ENCODE measurements around the gene GABRE. TPM values are rescaled to one million over a fixed set of nuclear protein-coding genes. Genes with fewer than 3 reads are reported as not detected.
"Not testable (repeated sequence)": the region's sequence is repeated elsewhere in the genome, so short reads cannot be mapped to it uniquely, and the experiment has no call there.

GABRE gene
- total and polyA plus RNA-seq, 10 of the 15 experiments (the other 5 are each of a cell fraction or from before 2014, with no cell fraction given): 0.01 to 0.15 (median 0.10) TPM; not detected in 6

GRCh38 chrX:151919610-151920009, 54.9 kb downstream of the GABRE start:
- Histone ChIP-seq H3K27me3 (replicated peaks in 1 of 2; ENCODE audit: control insufficient read depth in 2 of 2, insufficient read depth in 2 of 2, low read length in 1 of 2) (no peaks in the 10 kb centered on the region), H2AFZ (ENCODE audit: control insufficient read depth, low read depth, low read length) (no peak overlapping the region), H3K9ac (ENCODE audit: control insufficient read depth, insufficient read depth, low read length) (no peak overlapping the region), H3K9me3 (replicated peaks; ENCODE audit: control insufficient read depth, insufficient read depth, low read length) (no peaks in the 10 kb centered on the region; the same call in 2 of the 3 replicates), H3K4me1 (ENCODE audit: control insufficient read depth, insufficient read depth, low read length) (no peaks in the 10 kb centered on the region), H3K4me2 (ENCODE audit: control insufficient read depth, insufficient read depth) (no peak overlapping the region), H3K4me3 (no peak overlapping the region), H3K79me2 (ENCODE audit: control insufficient read depth, insufficient read depth, low read length) (no peaks in the 10 kb centered on the region), H3K27ac (ENCODE audit: control insufficient read depth, insufficient read depth) (no peak overlapping the region), H3K36me3 (ENCODE audit: control insufficient read depth in 2 of 2, insufficient read depth in 2 of 2, low read length in 1 of 2) (no peaks in the 10 kb centered on the region), H4K20me1 (ENCODE audit: control insufficient read depth, insufficient read depth) (no peaks in the 10 kb centered on the region)
- RAD21 ChIA-PET (ENCODE audit: unreplicated experiment): no interaction called here
- no TSS peak for BruUV-seq (replicated peaks)
- SMC1A ChIA-PET (ENCODE audit: uncharacterized antibody, unreplicated experiment): no interaction called here
- intact Hi-C loops (cut with micrococcal nuclease; ENCODE audit: unreplicated experiment) (no loop called here), in situ Hi-C loops (cut with MboI) (no loop called here)
- no peak for ATAC-seq
- POLR2A ChIA-PET: no interaction called here
- 64% methylated on average over 10 of the region's 11 CpGs for WGBS (ENCODE audit: insufficient coverage, insufficient replicate concordance, low lambda C conversion rate, missing lambda C conversion rate)
- CTCF ChIA-PET: no interaction called here
- FAIRE-seq: no peak
- TF ChIP-seq, protein P1, sequence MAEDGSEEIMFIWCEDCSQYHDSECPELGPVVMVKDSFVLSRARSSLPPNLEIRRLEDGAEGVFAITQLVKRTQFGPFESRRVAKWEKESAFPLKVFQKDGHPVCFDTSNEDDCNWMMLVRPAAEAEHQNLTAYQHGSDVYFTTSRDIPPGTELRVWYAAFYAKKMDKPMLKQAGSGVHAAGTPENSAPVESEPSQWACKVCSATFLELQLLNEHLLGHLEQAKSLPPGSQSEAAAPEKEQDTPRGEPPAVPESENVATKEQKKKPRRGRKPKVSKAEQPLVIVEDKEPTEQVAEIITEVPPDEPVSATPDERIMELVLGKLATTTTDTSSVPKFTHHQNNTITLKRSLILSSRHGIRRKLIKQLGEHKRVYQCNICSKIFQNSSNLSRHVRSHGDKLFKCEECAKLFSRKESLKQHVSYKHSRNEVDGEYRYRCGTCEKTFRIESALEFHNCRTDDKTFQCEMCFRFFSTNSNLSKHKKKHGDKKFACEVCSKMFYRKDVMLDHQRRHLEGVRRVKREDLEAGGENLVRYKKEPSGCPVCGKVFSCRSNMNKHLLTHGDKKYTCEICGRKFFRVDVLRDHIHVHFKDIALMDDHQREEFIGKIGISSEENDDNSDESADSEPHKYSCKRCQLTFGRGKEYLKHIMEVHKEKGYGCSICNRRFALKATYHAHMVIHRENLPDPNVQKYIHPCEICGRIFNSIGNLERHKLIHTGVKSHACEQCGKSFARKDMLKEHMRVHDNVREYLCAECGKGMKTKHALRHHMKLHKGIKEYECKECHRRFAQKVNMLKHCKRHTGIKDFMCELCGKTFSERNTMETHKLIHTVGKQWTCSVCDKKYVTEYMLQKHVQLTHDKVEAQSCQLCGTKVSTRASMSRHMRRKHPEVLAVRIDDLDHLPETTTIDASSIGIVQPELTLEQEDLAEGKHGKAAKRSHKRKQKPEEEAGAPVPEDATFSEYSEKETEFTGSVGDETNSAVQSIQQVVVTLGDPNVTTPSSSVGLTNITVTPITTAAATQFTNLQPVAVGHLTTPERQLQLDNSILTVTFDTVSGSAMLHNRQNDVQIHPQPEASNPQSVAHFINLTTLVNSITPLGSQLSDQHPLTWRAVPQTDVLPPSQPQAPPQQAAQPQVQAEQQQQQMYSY (CRISPR knock-in tag; IDR thresholded peaks at IDR 0.05): no peak
- TF ChIP-seq WRNIP1 (IDR thresholded peaks at IDR 0.05; ENCODE audit: borderline replicate concordance, low read depth, low read length) (no peak), RBBP5 (conservative IDR thresholded peaks at IDR 0.05) (no peak), KLF5 (IDR thresholded peaks at IDR 0.05; ENCODE audit: partially characterized antibody) (no peak)
- DNase-seq (ENCODE audit: low read depth, low spot score): no peak

GRCh38 chrX:151918736-151919135, 55.7 kb downstream of the GABRE start:
- H3K27ac ChIP-seq (ENCODE audit: control insufficient read depth, insufficient read depth); H2AFZ ChIP-seq (ENCODE audit: control insufficient read depth, low read depth, low read length); SMC1A ChIA-PET (ENCODE audit: uncharacterized antibody, unreplicated experiment); H3K4me3 ChIP-seq; H3K9ac ChIP-seq (ENCODE audit: control insufficient read depth, insufficient read depth, low read length); ATAC-seq; H4K20me1 ChIP-seq (ENCODE audit: control insufficient read depth, insufficient read depth); DNase-seq (ENCODE audit: low read depth, low spot score); CTCF ChIA-PET; RAD21 ChIA-PET (ENCODE audit: unreplicated experiment); BruUV-seq (replicated peaks); H3K4me2 ChIP-seq (ENCODE audit: control insufficient read depth, insufficient read depth); intact Hi-C loops (cut with micrococcal nuclease; ENCODE audit: unreplicated experiment); H3K36me3 ChIP-seq (ENCODE audit: control insufficient read depth in 2 of 2, insufficient read depth in 2 of 2, low read length in 1 of 2); H3K4me1 ChIP-seq (ENCODE audit: control insufficient read depth, insufficient read depth, low read length); FAIRE-seq; in situ Hi-C loops (cut with MboI); POLR2A ChIA-PET; H3K27me3 ChIP-seq (replicated peaks in 1 of 2; ENCODE audit: control insufficient read depth in 2 of 2, insufficient read depth in 2 of 2, low read length in 1 of 2); H3K79me2 ChIP-seq (ENCODE audit: control insufficient read depth, insufficient read depth, low read length); H3K9me3 ChIP-seq (replicated peaks; ENCODE audit: control insufficient read depth, insufficient read depth, low read length): not testable (repeated sequence)
- WGBS (ENCODE audit: insufficient coverage, insufficient replicate concordance, low lambda C conversion rate, missing lambda C conversion rate): 89% methylated on average over 5 of the region's 18 CpGs
